Nephron progenitor cell (in vitro differentiated cells): Measurements from ENCODE around the gene NR1H3.

Experiments
- DNase-seq: peaks from one replicate; pipeline ENCODE4 v3.0.0; 2021
- H3K27ac Mint-ChIP-seq: 2 replicates; pipeline ENCODE4 v1.8.0; 2021; ENCODE audit warnings: mild to moderate bottlenecking, moderate library complexity, mixed read lengths
- H3K27me3 Mint-ChIP-seq: 2 replicates; pipeline ENCODE4 v1.8.0; 2021; ENCODE audit warnings: mild to moderate bottlenecking, low read depth, mixed read lengths; ENCODE audit not compliant: poor library complexity
- H3K36me3 Mint-ChIP-seq: 2 replicates; pipeline ENCODE4 v1.8.0; 2021; ENCODE audit warnings: low read depth, mixed read lengths
- H3K4me1 Mint-ChIP-seq: 2 replicates; pipeline ENCODE4 v1.8.0; 2021; ENCODE audit warnings: mixed read lengths
- H3K4me3 Mint-ChIP-seq: 2 replicates; pipeline ENCODE4 v1.8.0; 2021; ENCODE audit warnings: mild to moderate bottlenecking, moderate library complexity, mixed read lengths
- H3K9me3 Mint-ChIP-seq: 2 replicates; pipeline ENCODE4 v1.8.0; 2021; ENCODE audit warnings: mild to moderate bottlenecking, moderate library complexity, mixed read lengths
- TF ChIP-seq, protein P1 (sequence below): fragments of 200-600 bp; sonication (generic); IDR thresholded peaks from 2 replicates; pipeline ENCODE4 v1.5.0; 2021; ENCODE audit warnings: antibody characterized with exemption

NR1H3 gene

DNA sequence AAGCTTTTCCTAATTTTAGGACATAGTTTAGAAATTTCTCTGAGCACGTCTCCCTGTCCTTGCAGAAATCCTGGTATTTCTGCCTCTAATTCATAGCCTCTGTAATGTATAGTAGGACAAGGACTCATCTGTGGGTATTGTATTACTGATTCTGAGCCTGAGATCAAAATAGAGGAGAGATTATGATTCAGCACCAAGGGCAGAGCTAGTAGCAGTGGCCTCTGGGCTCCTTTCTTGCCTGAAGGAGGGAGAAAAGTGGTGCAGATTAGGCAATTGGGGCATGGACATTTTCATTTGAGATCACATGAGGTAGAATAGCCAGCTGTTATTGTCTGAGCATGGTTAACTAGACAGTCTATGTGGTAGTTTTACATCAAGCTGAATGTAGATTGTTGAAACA lies 14.9 kb downstream of the NR1H3 start:
- Mint-ChIP-seq H3K27me3 (no peaks in the 10 kb centered on the region), H3K9me3 (no peaks in the 10 kb centered on the region), H3K36me3 (peaks cover 26% of the 10 kb centered on the region), H3K4me1 (peaks cover 42% of the 10 kb centered on the region), H3K4me3 (no peak overlapping the region), H3K27ac (no peak overlapping the region)
- TF ChIP-seq, protein P1, sequence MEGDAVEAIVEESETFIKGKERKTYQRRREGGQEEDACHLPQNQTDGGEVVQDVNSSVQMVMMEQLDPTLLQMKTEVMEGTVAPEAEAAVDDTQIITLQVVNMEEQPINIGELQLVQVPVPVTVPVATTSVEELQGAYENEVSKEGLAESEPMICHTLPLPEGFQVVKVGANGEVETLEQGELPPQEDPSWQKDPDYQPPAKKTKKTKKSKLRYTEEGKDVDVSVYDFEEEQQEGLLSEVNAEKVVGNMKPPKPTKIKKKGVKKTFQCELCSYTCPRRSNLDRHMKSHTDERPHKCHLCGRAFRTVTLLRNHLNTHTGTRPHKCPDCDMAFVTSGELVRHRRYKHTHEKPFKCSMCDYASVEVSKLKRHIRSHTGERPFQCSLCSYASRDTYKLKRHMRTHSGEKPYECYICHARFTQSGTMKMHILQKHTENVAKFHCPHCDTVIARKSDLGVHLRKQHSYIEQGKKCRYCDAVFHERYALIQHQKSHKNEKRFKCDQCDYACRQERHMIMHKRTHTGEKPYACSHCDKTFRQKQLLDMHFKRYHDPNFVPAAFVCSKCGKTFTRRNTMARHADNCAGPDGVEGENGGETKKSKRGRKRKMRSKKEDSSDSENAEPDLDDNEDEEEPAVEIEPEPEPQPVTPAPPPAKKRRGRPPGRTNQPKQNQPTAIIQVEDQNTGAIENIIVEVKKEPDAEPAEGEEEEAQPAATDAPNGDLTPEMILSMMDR: no peak
- DNase-seq: no peak

DNA sequence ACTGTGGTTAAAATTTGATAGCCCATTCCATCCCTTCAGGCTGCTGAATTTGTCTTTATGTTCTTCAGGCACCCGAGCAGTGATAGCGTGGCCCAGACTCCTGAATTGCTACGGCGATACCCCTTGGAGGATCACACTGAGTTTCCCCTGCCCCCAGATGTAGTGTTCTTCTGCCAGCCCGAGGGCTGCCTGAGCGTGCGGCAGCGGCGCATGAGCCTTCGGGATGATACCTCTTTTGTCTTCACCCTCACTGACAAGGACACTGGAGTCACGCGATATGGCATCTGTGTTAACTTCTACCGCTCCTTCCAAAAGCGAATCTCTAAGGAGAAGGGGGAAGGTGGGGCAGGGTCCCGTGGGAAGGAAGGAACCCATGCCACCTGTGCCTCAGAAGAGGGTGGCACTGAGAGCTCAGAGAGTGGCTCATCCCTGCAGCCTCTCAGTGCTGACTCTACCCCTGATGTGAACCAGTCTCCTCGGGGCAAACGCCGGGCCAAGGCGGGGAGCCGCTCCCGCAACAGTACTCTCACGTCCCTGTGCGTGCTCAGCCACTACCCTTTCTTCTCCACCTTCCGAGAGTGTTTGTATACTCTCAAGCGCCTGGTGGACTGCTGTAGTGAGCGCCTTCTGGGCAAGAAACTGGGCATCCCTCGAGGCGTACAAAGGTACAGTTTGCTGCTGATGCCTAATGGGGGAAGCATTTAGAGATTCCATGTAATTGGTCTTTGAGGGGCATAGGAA lies 16.9 kb downstream of the NR1H3 start:
- no peak for DNase-seq
- peaks cover 40% of the 10 kb centered on the region for H3K36me3 Mint-ChIP-seq
- no peaks in the 10 kb centered on the region for H3K27me3 Mint-ChIP-seq
- H3K4me3 Mint-ChIP-seq: no peak overlapping the region
- H3K9me3 Mint-ChIP-seq: no peaks in the 10 kb centered on the region
- H3K4me1 Mint-ChIP-seq: peaks cover 26% of the 10 kb centered on the region
- H3K27ac Mint-ChIP-seq: no peak overlapping the region
- TF ChIP-seq, protein P1: no peak

DNA sequence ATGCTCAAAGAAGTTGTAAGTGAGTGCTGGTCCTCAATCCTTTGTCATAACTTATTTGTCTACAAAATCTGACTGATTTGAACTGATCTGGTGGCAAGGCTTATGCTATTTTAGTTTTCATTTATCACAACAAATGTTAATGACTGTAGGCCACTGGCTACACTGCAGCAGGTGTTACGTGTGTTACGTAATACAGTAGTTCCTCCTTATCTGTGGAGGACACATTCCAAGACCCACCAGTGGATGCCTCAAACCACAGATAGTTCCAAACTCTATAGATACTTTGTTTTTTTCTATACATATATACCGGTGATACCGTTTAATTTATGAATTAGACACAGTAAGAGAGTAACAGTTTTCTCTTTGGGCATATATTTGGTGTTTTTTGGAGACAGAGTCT lies 19.1 kb downstream of the NR1H3 start:
- H3K36me3 Mint-ChIP-seq: peaks cover 48% of the 10 kb centered on the region

DNA sequence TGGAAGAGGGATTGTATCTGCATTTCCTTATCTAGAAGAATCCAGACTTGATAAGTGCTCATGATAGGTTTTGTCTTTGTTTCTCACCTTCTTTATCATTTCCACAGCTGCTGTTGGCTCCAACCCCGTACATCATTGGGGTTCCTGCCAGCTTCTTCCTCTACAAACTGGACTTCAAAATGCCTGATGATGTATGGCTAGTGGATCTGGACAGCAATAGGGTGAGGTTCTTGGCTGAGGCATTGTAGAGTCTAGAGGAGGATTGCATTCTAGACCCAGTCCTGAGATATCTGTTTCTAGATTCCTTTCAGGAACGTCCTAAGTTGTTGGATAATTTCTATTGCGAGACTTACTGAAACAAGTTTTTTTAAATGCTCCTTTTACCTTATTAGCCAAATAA lies 20.3 kb downstream of the NR1H3 start:
- H3K27ac Mint-ChIP-seq: no peak overlapping the region
- DNase-seq: no peak

More for the DNA sequence above, 19.1 kb downstream of the NR1H3 start:
- no peak for DNase-seq
- Mint-ChIP-seq H3K4me1 (peaks cover 12% of the 10 kb centered on the region), H3K9me3 (no peaks in the 10 kb centered on the region), H3K27me3 (no peaks in the 10 kb centered on the region), H3K4me3 (no peak overlapping the region), H3K27ac (no peak overlapping the region)
- TF ChIP-seq, protein P1: no peak

DNA sequence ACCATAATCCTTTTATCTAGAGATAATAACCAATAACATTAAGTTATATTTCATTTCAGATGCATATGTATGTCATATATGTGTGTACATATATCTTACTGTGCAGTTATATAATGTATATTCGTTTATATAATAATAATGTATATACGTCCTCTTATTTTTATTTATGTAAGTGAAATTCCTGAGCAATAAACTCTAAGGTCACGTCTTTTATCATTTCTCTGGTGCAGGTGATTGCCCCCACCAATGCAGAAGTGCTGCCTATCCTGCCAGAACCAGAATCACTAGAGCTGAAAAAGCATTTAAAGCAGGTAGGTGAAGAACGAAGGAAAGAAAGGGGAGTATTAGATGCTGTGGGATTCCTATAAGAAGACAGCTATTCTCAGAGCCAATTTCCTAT lies 21.0 kb downstream of the NR1H3 start:
- peaks cover 56% of the 10 kb centered on the region for H3K36me3 Mint-ChIP-seq
- TF ChIP-seq, protein P1: no peak
- no peak overlapping the region for H3K27ac Mint-ChIP-seq
- no peaks in the 10 kb centered on the region for H3K4me1 Mint-ChIP-seq
- DNase-seq: no peak
- H3K4me3 Mint-ChIP-seq: no peak overlapping the region
- no peaks in the 10 kb centered on the region for H3K9me3 Mint-ChIP-seq
- H3K27me3 Mint-ChIP-seq: no peaks in the 10 kb centered on the region

More for the DNA sequence above, 20.3 kb downstream of the NR1H3 start:
- Mint-ChIP-seq H3K4me3 (no peak overlapping the region), H3K36me3 (peaks cover 55% of the 10 kb centered on the region), H3K4me1 (peaks cover under 1% of the 10 kb centered on the region), H3K27me3 (no peaks in the 10 kb centered on the region), H3K9me3 (no peaks in the 10 kb centered on the region)
- TF ChIP-seq, protein P1: no peak

DNA sequence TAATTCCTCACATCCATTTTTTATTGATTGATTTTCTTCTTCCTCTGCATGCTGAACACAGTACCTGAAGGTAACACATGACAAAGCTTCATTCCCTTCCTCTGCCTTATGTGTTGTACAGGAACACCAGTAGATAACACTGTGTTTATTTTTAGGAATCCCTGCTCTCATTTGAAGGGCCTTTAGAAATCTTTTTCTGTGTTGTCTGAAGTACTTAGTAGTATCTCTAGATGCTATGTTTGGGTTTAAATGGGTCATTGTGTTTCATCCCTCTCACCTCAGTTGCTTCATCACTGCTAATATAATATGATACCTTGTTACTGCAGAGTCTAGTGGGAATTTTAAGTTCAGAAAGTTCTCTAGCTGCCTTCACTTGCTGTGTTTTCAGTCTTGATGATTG lies 22.3 kb downstream of the NR1H3 start:
- DNase-seq: no peak
- H3K9me3 Mint-ChIP-seq: no peaks in the 10 kb centered on the region
- H3K36me3 Mint-ChIP-seq: peaks cover 57% of the 10 kb centered on the region
- no peak overlapping the region for H3K4me3 Mint-ChIP-seq
- no peaks in the 10 kb centered on the region for H3K4me1 Mint-ChIP-seq
- TF ChIP-seq, protein P1: no peak
- H3K27me3 Mint-ChIP-seq: no peaks in the 10 kb centered on the region
- H3K27ac Mint-ChIP-seq: no peak overlapping the region
